Measurements from ENCODE around the gene DLG2. TPM values are rescaled to one million over a fixed set of nuclear protein-coding genes. Genes with fewer than 3 reads are reported as not detected.
"Not testable (repeated sequence)": the region's sequence is repeated elsewhere in the genome, so short reads cannot be mapped to it uniquely, and the experiment has no call there.

DLG2 gene
- total RNA-seq, 4 donors from 2014 or later: 2.9 to 30.2 (median 22.6) TPM

- Histone ChIP-seq H3K27ac (no peak overlapping the region), H3K36me3 (no peaks in the 10 kb centered on the region), H3K9me3 (no peaks in the 10 kb centered on the region), H3K4me3 (no peak overlapping the region), H3K27me3 (no peaks in the 10 kb centered on the region), H3K4me1 (no peaks in the 10 kb centered on the region)
- no peak for TF ChIP-seq POLR2A (IDR thresholded peaks at IDR 0.05)
- no peak for TF ChIP-seq CTCF (IDR thresholded peaks at IDR 0.05)
- intact Hi-C loops (cut with DNase I; ENCODE audit: low total_unique reads): no loop called here
- DNase-seq: no peak
These were observed 1316.9 kb downstream of the DLG2 start for GRCh38 chr11:84310268-84310667.

GRCh38 chr11:84308491-84308890 lies 1318.7 kb downstream of the DLG2 start:
- H3K27me3 ChIP-seq; H3K27ac ChIP-seq; H3K4me3 ChIP-seq; H3K9me3 ChIP-seq; intact Hi-C loops (cut with DNase I; ENCODE audit: low total_unique reads); H3K4me1 ChIP-seq; H3K36me3 ChIP-seq; DNase-seq: not testable (repeated sequence)

- Histone ChIP-seq H3K27ac (no peak overlapping the region), H3K9me3 (no peaks in the 10 kb centered on the region), H3K4me3 (no peak overlapping the region), H3K4me1 (no peaks in the 10 kb centered on the region), H3K27me3 (no peaks in the 10 kb centered on the region), H3K36me3 (no peaks in the 10 kb centered on the region)
- TF ChIP-seq POLR2A (IDR thresholded peaks at IDR 0.05) (no peak), CTCF (IDR thresholded peaks at IDR 0.05) (no peak)
- intact Hi-C loops (cut with DNase I; ENCODE audit: low total_unique reads): no loop called here
- no peak for DNase-seq
These were observed 1327.1 kb downstream of the DLG2 start for GRCh38 chr11:84300092-84300491.

GRCh38 chr11:84297570-84297969 lies 1329.6 kb downstream of the DLG2 start:
- Histone ChIP-seq H3K27me3 (no peaks in the 10 kb centered on the region), H3K36me3 (no peaks in the 10 kb centered on the region), H3K9me3 (no peaks in the 10 kb centered on the region), H3K4me1 (no peaks in the 10 kb centered on the region), H3K27ac (no peak overlapping the region), H3K4me3 (no peak overlapping the region)
- TF ChIP-seq CTCF (IDR thresholded peaks at IDR 0.05) (no peak), POLR2A (IDR thresholded peaks at IDR 0.05) (no peak)
- DNase-seq: no peak
- intact Hi-C loops (cut with DNase I; ENCODE audit: low total_unique reads): no loop called here

GRCh38 chr11:84295815-84296214 lies 1331.3 kb downstream of the DLG2 start:
- Histone ChIP-seq H3K9me3 (no peaks in the 10 kb centered on the region), H3K36me3 (no peaks in the 10 kb centered on the region), H3K27ac (no peak overlapping the region), H3K4me1 (no peaks in the 10 kb centered on the region), H3K4me3 (no peak overlapping the region), H3K27me3 (no peaks in the 10 kb centered on the region)
- DNase-seq: no peak
- intact Hi-C loops (cut with DNase I; ENCODE audit: low total_unique reads): no loop called here
- TF ChIP-seq POLR2A (IDR thresholded peaks at IDR 0.05) (no peak), CTCF (IDR thresholded peaks at IDR 0.05) (no peak)

GRCh38 chr11:84292955-84293354 lies 1334.2 kb downstream of the DLG2 start:
- H3K27me3 ChIP-seq: no peaks in the 10 kb centered on the region
- H3K27ac ChIP-seq: no peak overlapping the region
- no peak for DNase-seq
- H3K36me3 ChIP-seq: no peaks in the 10 kb centered on the region
- no peak for TF ChIP-seq CTCF (IDR thresholded peaks at IDR 0.05)
- TF ChIP-seq POLR2A (IDR thresholded peaks at IDR 0.05): no peak
- no peaks in the 10 kb centered on the region for H3K9me3 ChIP-seq
- no peak overlapping the region for H3K4me3 ChIP-seq
- H3K4me1 ChIP-seq: no peaks in the 10 kb centered on the region
- intact Hi-C loops (cut with DNase I; ENCODE audit: low total_unique reads): no loop called here

All from uterus (tissue), 4 donors.